NCI-H2081 (cell line): Measurements from ENCODE around the gene NAV1.

ENCODE experiments used
- DNase-seq, 2 experiments: peaks; one replicate each; lab custom pipeline; 2025; lab: John Stamatoyannopoulos, UW

The NAV1 gene

GRCh38 chr1:201586806-201587205 lies 47.9 kb downstream of the NAV1 start:
- DNase-seq: no peak

GRCh38 chr1:201587729-201588128 lies 48.8 kb downstream of the NAV1 start:
- DNase-seq: no peak
